GM18519 (cell line): ENCODE data around the gene GABRD.

Experiments used
- ATAC-seq: cut with Tn5 transposase; IDR thresholded peaks from one replicate; pipeline ENCODE4 v1.9.1; 2021; ENCODE audit warnings: mild to moderate bottlenecking, moderate library complexity; ENCODE audit not compliant: unreplicated experiment, low FRiP score

GABRD gene

DNA sequence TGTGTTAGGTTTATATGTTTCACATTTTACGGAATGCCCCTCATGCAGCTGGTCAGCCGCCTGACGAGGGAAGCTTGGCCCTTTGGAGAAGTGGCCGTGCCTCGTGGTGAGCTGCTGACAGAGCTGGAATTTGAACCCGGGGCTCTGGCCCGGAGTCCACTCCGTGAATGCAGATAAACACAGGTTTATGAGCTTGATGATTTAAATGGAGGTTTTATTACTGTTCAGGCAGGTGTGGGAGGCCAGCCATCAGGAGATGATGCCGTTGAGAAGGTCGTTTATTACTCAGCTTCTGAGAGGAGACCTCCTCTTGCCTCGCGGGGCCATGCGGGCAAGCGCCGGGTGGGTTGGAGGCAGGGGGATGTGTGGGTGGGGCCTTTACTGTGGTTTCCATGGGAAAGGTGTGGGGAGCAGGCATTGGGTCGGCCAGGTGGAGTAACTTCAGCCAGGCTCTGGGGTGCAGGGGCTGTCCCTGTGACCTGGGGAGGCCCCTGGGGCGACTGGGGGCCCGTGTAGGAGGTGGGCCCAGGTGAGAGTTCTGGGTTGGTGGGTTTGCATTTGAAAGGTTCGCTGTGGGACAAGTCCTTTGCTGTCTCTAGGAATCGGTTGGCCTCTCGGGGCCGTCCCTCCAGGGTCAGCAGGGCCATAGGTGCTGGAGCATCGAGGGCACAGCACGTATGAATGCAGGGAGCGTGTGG, 53.1 kb downstream of the GABRD start:
- no peak for ATAC-seq

DNA sequence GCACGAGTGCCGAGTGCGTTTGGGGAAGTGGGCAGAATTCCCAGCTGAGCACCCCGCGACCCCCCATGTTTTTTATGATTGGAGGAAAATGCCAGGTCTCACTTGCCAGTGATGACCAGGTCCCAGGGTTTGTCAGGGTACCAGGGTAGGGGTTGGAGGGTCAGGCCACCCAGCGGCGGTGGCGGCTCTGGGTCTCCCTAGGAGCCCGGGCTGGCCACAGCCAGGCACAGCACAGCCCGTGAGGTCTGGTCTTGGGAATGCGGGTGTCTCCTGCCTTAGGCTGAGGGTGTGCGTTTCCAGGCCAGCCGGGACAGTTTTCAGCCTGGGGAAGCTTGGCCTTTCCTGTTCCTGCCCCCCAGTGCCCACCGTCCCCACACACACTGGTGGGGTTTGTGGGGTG, 53.7 kb downstream of the GABRD start:
- ATAC-seq: no peak

DNA sequence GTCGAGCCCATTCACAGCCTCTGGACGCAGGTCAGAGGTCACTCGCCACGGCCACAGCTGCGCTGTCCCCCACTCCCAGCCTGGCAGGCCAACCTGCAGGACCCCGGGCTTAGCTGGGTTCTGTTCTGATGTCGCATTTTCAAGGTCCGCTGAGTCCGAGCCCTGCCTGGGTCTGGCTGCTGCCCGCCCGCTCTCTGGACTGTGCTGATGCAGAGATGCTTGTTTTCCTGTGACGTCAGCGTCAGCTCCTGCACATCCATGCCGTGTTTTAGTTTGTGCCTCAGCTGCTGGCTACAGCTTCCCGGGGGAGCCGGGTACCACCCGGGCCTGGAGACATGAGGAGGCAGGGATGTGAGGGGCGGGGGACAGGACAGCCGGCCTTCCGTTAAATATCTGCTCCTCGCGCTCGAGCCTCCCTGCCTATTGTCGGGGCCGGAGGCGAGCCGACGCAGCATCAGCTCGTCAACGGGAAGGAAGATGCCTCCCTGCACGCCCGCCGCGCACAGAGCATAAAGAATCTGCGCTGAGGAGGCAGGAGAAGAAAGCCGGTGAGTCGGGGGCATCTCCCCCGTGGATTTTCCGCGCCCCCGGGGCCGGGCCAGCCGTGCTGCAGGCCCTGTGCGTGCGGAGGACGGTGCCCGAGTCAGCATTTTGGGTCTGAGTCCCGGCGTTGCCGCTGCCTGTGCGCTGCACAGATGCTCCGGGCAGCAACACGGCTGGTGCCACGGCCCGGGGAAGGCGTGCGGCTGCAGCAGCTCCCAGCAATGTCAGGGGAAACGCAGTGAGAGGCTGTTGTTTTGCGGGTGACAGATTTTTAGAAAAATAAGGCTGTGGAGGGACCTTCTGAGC, 54.5 kb downstream of the GABRD start:
- ATAC-seq: no peak

GRCh38 chr1:2074396-2074795, 55.3 kb downstream of the GABRD start:
- no peak for ATAC-seq

- no peak for ATAC-seq
These were observed 56.0 kb downstream of the GABRD start for GRCh38 chr1:2074944-2075740.

- no peak for ATAC-seq
These were observed 57.7 kb downstream of the GABRD start for GRCh38 chr1:2076826-2077225.

DNA sequence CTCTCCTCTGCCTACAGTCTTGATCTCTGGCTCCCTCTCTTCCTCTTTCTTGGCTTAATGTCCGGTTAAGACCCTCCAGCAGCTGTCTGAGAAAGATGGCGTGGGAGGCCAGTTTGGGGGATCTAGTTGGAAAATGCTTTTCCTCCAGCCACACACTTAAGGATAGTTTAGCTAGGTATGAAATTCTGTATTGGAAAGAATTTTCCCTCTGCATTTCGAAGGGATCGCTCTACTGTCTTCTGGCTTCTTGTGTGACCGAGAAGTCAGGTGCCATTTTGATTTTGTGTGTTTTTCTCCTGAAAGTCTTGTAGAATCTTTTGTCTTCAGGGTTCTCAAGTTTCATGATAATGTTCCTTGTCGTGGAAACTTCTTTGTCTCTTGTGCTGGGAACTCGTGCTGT, 59.0 kb downstream of the GABRD start:
- ATAC-seq: no peak

GRCh38 chr1:2079396-2080085, 60.4 kb downstream of the GABRD start:
- ATAC-seq: no peak

- ATAC-seq: no peak
These were observed 61.0 kb downstream of the GABRD start for GRCh38 chr1:2080140-2080539.
